ENCODE results near the gene PPP1R2. TPM values are rescaled to one million over a fixed set of nuclear protein-coding genes. Genes with fewer than 3 reads are reported as not detected.

Gene PPP1R2
- total RNA-seq, 2 donors from 2014 or later, result 37.4 to 55.8 TPM

DNA sequence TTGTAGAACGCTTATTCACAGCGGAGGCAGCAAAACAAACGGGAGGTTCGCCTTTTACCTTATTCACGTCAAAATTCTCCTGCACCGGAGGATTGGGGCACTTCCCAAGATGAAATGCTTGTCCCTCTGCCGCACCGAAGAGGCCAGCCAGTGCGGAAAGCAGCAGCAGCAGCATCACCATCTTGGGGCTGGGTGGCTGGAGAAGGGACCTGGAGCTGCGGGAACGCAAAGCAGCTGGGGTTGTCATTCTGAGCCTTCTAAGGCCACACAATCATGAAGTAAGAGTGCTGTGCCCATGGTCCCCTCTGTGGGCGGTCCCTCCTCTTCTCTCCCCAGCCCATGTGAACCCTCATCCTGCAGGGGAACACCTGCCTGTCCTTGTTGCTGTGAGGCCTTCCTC lies 36.2 kb upstream of the PPP1R2 start:
- DNase-seq, result no peak
- Histone ChIP-seq H3K9ac (ENCODE audit: low read depth in 2 of 2, low read length in 2 of 2) (no peak overlapping the region), H3K27ac (no peak overlapping the region), H3K9me3 (no peaks in the 10 kb centered on the region), H3K4me3 (no peak overlapping the region), H3K36me3 (no peaks in the 10 kb centered on the region), H3K4me1 (no peaks in the 10 kb centered on the region), H3K27me3 (no peaks in the 10 kb centered on the region)
- intact Hi-C loops (cut with DNase I), result no loop called here
- TF ChIP-seq, protein P1, sequence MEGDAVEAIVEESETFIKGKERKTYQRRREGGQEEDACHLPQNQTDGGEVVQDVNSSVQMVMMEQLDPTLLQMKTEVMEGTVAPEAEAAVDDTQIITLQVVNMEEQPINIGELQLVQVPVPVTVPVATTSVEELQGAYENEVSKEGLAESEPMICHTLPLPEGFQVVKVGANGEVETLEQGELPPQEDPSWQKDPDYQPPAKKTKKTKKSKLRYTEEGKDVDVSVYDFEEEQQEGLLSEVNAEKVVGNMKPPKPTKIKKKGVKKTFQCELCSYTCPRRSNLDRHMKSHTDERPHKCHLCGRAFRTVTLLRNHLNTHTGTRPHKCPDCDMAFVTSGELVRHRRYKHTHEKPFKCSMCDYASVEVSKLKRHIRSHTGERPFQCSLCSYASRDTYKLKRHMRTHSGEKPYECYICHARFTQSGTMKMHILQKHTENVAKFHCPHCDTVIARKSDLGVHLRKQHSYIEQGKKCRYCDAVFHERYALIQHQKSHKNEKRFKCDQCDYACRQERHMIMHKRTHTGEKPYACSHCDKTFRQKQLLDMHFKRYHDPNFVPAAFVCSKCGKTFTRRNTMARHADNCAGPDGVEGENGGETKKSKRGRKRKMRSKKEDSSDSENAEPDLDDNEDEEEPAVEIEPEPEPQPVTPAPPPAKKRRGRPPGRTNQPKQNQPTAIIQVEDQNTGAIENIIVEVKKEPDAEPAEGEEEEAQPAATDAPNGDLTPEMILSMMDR (IDR thresholded peaks at IDR 0.05), result no peak

DNA sequence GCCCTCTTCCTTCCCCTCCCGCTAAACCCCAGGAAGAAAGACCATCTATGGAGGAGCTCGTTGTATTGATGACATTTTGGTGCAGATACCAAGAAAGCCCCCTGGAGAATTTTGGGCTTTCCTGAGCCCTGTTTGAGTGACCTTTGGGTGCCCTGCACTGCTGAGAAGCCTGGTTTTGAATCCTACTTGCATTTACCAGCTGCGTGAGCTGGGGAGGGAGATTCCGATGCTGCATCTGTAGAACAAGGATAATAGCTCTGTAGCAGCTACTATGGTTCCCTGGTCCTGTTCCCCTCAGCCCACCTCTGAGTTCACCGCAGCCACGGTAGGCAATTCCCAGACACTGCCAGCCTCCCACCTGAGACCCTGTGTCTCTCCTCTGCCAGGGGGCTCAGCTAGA lies 35.4 kb upstream of the PPP1R2 start:
- Histone ChIP-seq H3K9ac (ENCODE audit: low read depth in 2 of 2, low read length in 2 of 2) (no peak overlapping the region), H3K27ac (no peak overlapping the region), H3K36me3 (no peaks in the 10 kb centered on the region), H3K9me3 (no peaks in the 10 kb centered on the region), H3K4me3 (no peak overlapping the region), H3K27me3 (no peaks in the 10 kb centered on the region), H3K4me1 (no peaks in the 10 kb centered on the region)
- TF ChIP-seq, protein P1 (IDR thresholded peaks at IDR 0.05), result no peak
- no peak for DNase-seq
- intact Hi-C loops (cut with DNase I), result no loop called here

DNA sequence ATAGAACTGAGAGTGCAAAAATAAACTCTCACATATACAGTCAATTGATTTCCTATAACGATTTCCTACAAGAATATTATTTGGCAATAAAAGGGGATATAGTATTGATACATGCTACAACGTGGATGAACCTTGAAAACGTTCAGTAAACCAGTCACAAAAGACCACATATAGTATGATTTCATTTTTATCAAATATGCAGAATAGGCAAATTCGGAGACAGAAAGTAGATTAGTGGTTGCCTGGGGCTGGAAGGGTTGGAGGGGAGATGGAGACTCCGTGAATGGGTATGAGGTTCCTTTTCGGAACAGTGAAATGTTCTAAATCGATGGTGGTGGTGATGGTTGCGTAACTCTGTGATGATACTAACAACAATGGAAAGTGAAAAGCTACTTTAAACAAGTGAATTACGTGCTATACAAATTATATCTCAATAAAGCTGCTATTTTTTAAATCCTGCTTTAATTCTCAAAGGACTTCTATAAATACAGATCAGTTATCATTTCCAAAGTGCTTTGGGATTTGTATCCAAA lies 34.6 kb upstream of the PPP1R2 start:
- Histone ChIP-seq H3K9ac (ENCODE audit: low read depth in 2 of 2, low read length in 2 of 2) (no peak overlapping the region), H3K27ac (no peak overlapping the region), H3K36me3 (no peaks in the 10 kb centered on the region), H3K9me3 (no peaks in the 10 kb centered on the region), H3K4me1 (no peaks in the 10 kb centered on the region), H3K27me3 (no peaks in the 10 kb centered on the region), H3K4me3 (no peak overlapping the region)
- TF ChIP-seq, protein P1 (IDR thresholded peaks at IDR 0.05), result no peak
- no peak for DNase-seq
- intact Hi-C loops (cut with DNase I), result no loop called here

DNA sequence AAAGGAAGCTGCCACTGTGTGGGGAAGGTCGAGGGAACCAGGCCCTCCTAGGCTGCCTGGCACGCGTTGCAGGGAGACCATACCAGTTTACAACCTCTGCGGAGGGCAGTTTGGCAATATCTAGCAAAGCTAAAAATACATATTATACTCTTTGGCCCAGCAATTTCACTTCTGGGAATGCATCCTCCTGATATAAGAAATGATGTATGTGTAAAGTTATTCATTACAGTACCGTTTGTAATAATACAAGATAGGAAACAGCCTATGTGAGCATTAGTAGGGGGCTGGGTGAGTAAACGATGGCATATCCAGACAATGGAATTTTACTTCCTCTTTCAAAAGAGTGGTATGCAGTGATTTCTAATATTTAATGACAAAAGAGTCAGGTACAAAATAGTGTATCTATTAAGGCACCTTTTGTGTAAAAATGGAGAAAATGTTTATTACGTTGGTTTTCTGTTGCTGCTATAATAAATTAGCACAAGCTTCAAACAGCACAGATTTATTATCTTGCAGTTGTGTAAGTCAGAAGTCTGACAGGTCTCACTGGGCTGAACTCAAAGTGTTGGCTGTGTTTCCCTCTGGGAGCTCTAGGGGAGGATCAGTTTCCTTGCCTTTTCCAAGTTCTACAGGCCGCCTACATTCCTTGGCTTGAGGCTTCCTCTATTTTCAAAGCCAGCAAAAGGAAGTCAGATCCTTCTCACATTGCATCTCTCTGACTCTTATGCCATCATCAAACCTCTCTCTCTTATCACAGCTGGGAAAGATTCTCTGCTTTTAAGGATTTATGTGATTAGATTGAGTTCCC lies 31.6 kb upstream of the PPP1R2 start:
- H3K9me3 ChIP-seq, result no peaks in the 10 kb centered on the region
- TF ChIP-seq, protein P1 (IDR thresholded peaks at IDR 0.05), result no peak
- no peaks in the 10 kb centered on the region for H3K36me3 ChIP-seq
- DNase-seq, result no peak
- H3K27ac ChIP-seq, result no peak overlapping the region
- no peak overlapping the region for H3K9ac ChIP-seq (ENCODE audit: low read depth in 2 of 2, low read length in 2 of 2)
- intact Hi-C loops (cut with DNase I), result no loop called here
- H3K4me1 ChIP-seq, result no peaks in the 10 kb centered on the region
- no peaks in the 10 kb centered on the region for H3K27me3 ChIP-seq
- no peak overlapping the region for H3K4me3 ChIP-seq

DNA sequence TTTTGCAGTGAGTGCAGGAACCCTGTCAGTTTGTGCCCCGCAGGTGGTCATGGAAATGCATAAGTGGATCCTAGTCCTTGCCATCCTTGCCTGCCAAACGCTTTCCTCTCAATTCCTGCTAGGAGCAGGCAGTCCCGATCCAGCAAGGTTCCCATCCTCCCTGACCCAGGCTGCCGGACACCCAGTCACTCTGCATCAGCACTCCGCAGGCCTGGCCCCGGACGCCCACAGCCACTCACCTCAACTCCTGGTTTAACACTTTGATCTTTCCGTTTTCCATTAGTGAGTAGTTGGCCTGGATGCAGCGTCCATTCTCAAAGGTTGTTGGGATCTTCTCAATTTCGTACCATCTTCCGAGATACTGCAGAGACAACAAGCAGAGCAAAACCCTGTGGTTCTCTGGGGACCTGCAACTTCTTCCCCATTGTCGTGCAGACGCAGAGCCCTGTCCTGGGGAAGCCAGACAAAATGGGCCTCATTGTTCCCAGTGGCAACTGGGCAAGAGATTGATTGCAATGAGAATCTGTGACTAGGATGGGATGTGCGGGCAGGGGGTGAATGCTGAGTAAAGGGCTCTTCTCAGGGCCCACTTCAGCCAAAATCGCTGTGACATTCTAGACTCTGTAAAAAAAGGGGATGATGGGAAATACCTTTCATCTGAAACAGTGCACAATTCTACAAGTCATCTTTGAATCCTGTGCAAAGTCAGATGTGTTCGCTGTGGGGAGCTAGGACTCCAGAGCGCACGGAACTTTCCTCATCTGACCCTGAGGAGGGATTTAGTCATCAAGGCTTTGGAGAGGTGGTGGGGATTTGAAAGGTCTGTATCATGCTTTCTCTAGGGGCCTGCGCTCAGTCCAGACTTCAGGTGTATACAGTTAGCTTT lies 30.7 kb upstream of the PPP1R2 start:
- H3K36me3 ChIP-seq, result no peaks in the 10 kb centered on the region
- H3K27me3 ChIP-seq, result no peaks in the 10 kb centered on the region
- no peak overlapping the region for H3K9ac ChIP-seq (ENCODE audit: low read depth in 2 of 2, low read length in 2 of 2)
- H3K4me3 ChIP-seq, result no peak overlapping the region
- intact Hi-C loops (cut with DNase I), result no loop called here
- no peaks in the 10 kb centered on the region for H3K4me1 ChIP-seq
- no peak overlapping the region for H3K27ac ChIP-seq
- TF ChIP-seq, protein P1 (IDR thresholded peaks at IDR 0.05), result no peak
- no peaks in the 10 kb centered on the region for H3K9me3 ChIP-seq
- DNase-seq, result no peak

All from colonic mucosa (tissue), 4 donors.